Liver (tissue), 9 donors: ENCODE data around the gene PPME1. TPM values are rescaled to one million over a fixed set of nuclear protein-coding genes. Genes with fewer than 3 reads are reported as not detected.

Source experiments
- DNase-seq: peaks from one replicate; pipeline ENCODE4 v3.0.0-alpha.2; 2017; ENCODE audit warnings: low spot score
- H3K27ac ChIP-seq, 2 donors: one replicate each; pipeline ENCODE4 v1.7.0; 2013; ENCODE audit warnings: inconsistent platforms in 2 of 2, low read length in 2 of 2, control low read depth in 1 of 2, low read depth in 1 of 2, mild to moderate bottlenecking in 1 of 2
- H3K27me3 ChIP-seq, 4 donors: one replicate each; pipeline versions ENCODE4 v1.6.1 to v1.7.0; 2013; ENCODE audit warnings: low read length in 3 of 4, inconsistent platforms in 1 of 4, mild to moderate bottlenecking in 1 of 4, moderate library complexity in 1 of 4; ENCODE audit not compliant: control insufficient read depth in 4 of 4, insufficient read depth in 4 of 4
- H3K36me3 ChIP-seq, 4 donors: one replicate each; pipeline versions ENCODE4 v1.6.1 to v1.7.0; 2013; ENCODE audit warnings: low read length in 3 of 4, mild to moderate bottlenecking in 3 of 4, low read depth in 1 of 4, moderate library complexity in 1 of 4; ENCODE audit not compliant: control insufficient read depth in 4 of 4, insufficient read depth in 3 of 4
- H3K4me1 ChIP-seq, 4 donors: one replicate each; pipeline versions ENCODE4 v1.6.1 to v1.7.0; 2013; ENCODE audit warnings: low read length in 3 of 4, mild to moderate bottlenecking in 3 of 4, moderate library complexity in 1 of 4; ENCODE audit not compliant: control insufficient read depth in 4 of 4, insufficient read depth in 4 of 4
- H3K4me3 ChIP-seq, 3 donors: one replicate each; pipeline versions ENCODE4 v1.6.1 to v1.7.0; 2013; ENCODE audit warnings: low read length in 3 of 3, control low read depth in 1 of 3, low read depth in 1 of 3, mild to moderate bottlenecking in 1 of 3
- H3K9ac ChIP-seq, 2 donors: one replicate each; pipeline ENCODE4 v1.7.0; 2013; ENCODE audit warnings: low read length in 2 of 2, mild to moderate bottlenecking in 2 of 2, moderate library complexity in 2 of 2, control low read depth in 1 of 2, low read depth in 1 of 2
- H3K9me3 ChIP-seq, 4 donors: one replicate each; pipeline versions ENCODE4 v1.6.1 to v1.7.0; 2013; ENCODE audit warnings: low read length in 3 of 4; ENCODE audit not compliant: control insufficient read depth in 4 of 4
- EGR1 ChIP-seq, 2 donors: IDR thresholded peaks; 2 replicates each; pipeline ENCODE4 v1.6.1; 2016 to 2018; ENCODE audit warnings: antibody characterized with exemption in 2 of 2, low read depth in 2 of 2
- FOXA1 ChIP-seq: IDR thresholded peaks from 2 replicates; pipeline ENCODE4 v1.6.1; 2016; ENCODE audit warnings: antibody characterized with exemption
- FOXA2 ChIP-seq: IDR thresholded peaks from 2 replicates; pipeline ENCODE4 v1.6.1; 2016; ENCODE audit warnings: antibody characterized with exemption
- GABPA ChIP-seq, 2 donors: IDR thresholded peaks in 1 of 2; conservative IDR thresholded peaks in 1 of 2; 2 replicates each; pipeline ENCODE4 v1.6.1; 2016; ENCODE audit warnings: antibody characterized with exemption in 2 of 2, mild to moderate bottlenecking in 1 of 2, moderate library complexity in 1 of 2
- HNF4A ChIP-seq, 2 donors: conservative IDR thresholded peaks; 2 replicates each; pipeline ENCODE4 v1.6.1; 2016; ENCODE audit warnings: antibody characterized with exemption in 2 of 2, mild to moderate bottlenecking in 2 of 2
- HNF4G ChIP-seq: IDR thresholded peaks from 2 replicates; pipeline ENCODE4 v1.6.1; 2016; ENCODE audit warnings: antibody characterized with exemption
- JUND ChIP-seq, 2 donors: IDR thresholded peaks; 2 replicates each; pipeline ENCODE4 v1.6.1; 2016; ENCODE audit warnings: antibody characterized with exemption in 2 of 2
- NR2F2 ChIP-seq: IDR thresholded peaks from 2 replicates; pipeline ENCODE4 v1.6.1; 2016; ENCODE audit warnings: antibody characterized with exemption
- RAD21 ChIP-seq, 2 donors: IDR thresholded peaks; 2 replicates each; pipeline ENCODE4 v1.6.1; 2016; ENCODE audit warnings: antibody characterized with exemption in 2 of 2, mild to moderate bottlenecking in 2 of 2
- RXRA ChIP-seq, 2 donors: IDR thresholded peaks; 2 replicates each; pipeline ENCODE4 v1.6.1; 2017 to 2018; ENCODE audit warnings: antibody characterized with exemption in 2 of 2, mild to moderate bottlenecking in 1 of 2
- SP1 ChIP-seq: IDR thresholded peaks from 2 replicates; pipeline ENCODE4 v1.6.1; 2018; ENCODE audit warnings: antibody characterized with exemption, mild to moderate bottlenecking
- YY1 ChIP-seq: IDR thresholded peaks from 2 replicates; pipeline ENCODE4 v1.6.1; 2016; ENCODE audit warnings: antibody characterized with exemption, mild to moderate bottlenecking
- WGBS: extraction: QIAGEN DNeasy Blood & Tissue Kit; methylation state at CpG from one replicate; pipeline ENCODE4 v1.1.7; 2013; 5-methylcytosine and 5-hydroxymethylcytosine counted together
- polyA plus RNA-seq, 2 donors: library from polyadenylated mRNA; stranded (reverse) in 1 of 2; unstranded in 1 of 2; fragments of 200-250 nt in 1 of 2; fragments of >200 nt in 1 of 2; fragmentation: Nextera tagmentation in 1 of 2; extraction: Ambion mirVana in 1 of 2; gene quantifications; one replicate each; pipeline versions ENCODE4 v1.2.1 to v1.2.3, GENCODE V29; 2013 to 2015
- total RNA-seq, 2 donors: library from RNA; depleted of rRNA; stranded (reverse); fragments of >200 nt; gene quantifications; one replicate each; pipeline ENCODE4 v1.2.3, GENCODE V29; 2014
- TF ChIP-seq, protein P1 (sequence below): IDR thresholded peaks from 2 replicates; pipeline ENCODE4 v1.6.1; 2016; ENCODE audit warnings: antibody characterized with exemption, mild to moderate bottlenecking
- TF ChIP-seq, protein P2 (sequence below): fragments of 150-350 bp; IDR thresholded peaks from 2 replicates; pipeline ENCODE4 v1.5.1; 2017; ENCODE audit warnings: improper control_type of control experiment, low read depth, low read length; ENCODE audit not compliant: missing input control
- TF ChIP-seq, protein P3 (sequence below): IDR thresholded peaks from 2 replicates; pipeline ENCODE4 v1.6.1; 2016; ENCODE audit warnings: antibody characterized with exemption
- TF ChIP-seq, protein P4 (sequence below): IDR thresholded peaks from 2 replicates; pipeline ENCODE4 v1.6.1; 2016; ENCODE audit warnings: antibody characterized with exemption
- TF ChIP-seq, protein P5 (sequence below): IDR thresholded peaks from 2 replicates; pipeline ENCODE4 v1.6.1; 2016; ENCODE audit warnings: antibody characterized with exemption
- donor health status: healthy.
- donor health status: healthy.
- donor health status: healthy.
- donor health status: healthy.
- donor health status: healthy.

PPME1 gene
- total and polyA plus RNA-seq, 4 donors, result 9.1 to 47.4 (median 13.6) TPM

DNA sequence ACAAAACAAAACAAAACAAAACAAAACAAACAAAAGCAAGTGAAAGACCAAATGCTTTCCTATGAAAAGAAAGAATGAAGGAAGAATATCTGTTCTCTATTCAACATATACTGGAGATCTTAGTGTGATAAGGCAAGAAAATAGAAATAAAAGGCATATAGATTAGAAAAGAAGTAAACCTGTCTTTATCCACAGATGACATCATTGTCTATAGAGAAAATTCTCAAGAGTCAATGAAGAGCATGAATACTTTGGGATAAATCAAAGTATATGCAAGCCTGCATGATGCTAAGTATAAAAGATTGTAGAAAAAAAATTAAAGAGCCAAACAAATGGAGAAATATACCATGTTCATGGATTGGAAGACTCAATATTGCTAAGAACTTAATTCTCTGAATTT is 17.9 kb upstream of the PPME1 start (continued):
- TF ChIP-seq, protein P1, sequence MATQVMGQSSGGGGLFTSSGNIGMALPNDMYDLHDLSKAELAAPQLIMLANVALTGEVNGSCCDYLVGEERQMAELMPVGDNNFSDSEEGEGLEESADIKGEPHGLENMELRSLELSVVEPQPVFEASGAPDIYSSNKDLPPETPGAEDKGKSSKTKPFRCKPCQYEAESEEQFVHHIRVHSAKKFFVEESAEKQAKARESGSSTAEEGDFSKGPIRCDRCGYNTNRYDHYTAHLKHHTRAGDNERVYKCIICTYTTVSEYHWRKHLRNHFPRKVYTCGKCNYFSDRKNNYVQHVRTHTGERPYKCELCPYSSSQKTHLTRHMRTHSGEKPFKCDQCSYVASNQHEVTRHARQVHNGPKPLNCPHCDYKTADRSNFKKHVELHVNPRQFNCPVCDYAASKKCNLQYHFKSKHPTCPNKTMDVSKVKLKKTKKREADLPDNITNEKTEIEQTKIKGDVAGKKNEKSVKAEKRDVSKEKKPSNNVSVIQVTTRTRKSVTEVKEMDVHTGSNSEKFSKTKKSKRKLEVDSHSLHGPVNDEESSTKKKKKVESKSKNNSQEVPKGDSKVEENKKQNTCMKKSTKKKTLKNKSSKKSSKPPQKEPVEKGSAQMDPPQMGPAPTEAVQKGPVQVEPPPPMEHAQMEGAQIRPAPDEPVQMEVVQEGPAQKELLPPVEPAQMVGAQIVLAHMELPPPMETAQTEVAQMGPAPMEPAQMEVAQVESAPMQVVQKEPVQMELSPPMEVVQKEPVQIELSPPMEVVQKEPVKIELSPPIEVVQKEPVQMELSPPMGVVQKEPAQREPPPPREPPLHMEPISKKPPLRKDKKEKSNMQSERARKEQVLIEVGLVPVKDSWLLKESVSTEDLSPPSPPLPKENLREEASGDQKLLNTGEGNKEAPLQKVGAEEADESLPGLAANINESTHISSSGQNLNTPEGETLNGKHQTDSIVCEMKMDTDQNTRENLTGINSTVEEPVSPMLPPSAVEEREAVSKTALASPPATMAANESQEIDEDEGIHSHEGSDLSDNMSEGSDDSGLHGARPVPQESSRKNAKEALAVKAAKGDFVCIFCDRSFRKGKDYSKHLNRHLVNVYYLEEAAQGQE, result no peak
- TF ChIP-seq, protein P2, sequence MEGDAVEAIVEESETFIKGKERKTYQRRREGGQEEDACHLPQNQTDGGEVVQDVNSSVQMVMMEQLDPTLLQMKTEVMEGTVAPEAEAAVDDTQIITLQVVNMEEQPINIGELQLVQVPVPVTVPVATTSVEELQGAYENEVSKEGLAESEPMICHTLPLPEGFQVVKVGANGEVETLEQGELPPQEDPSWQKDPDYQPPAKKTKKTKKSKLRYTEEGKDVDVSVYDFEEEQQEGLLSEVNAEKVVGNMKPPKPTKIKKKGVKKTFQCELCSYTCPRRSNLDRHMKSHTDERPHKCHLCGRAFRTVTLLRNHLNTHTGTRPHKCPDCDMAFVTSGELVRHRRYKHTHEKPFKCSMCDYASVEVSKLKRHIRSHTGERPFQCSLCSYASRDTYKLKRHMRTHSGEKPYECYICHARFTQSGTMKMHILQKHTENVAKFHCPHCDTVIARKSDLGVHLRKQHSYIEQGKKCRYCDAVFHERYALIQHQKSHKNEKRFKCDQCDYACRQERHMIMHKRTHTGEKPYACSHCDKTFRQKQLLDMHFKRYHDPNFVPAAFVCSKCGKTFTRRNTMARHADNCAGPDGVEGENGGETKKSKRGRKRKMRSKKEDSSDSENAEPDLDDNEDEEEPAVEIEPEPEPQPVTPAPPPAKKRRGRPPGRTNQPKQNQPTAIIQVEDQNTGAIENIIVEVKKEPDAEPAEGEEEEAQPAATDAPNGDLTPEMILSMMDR, result no peak
- no peak for TF ChIP-seq GABPA (IDR thresholded peaks at IDR 0.05 in 1 of 2, conservative IDR thresholded peaks at IDR 0.05 in 1 of 2)
- TF ChIP-seq RXRA (IDR thresholded peaks at IDR 0.05), result no peak
- no peak for TF ChIP-seq EGR1 (IDR thresholded peaks at IDR 0.05; ENCODE audit: low read depth in 2 of 2)

DNA sequence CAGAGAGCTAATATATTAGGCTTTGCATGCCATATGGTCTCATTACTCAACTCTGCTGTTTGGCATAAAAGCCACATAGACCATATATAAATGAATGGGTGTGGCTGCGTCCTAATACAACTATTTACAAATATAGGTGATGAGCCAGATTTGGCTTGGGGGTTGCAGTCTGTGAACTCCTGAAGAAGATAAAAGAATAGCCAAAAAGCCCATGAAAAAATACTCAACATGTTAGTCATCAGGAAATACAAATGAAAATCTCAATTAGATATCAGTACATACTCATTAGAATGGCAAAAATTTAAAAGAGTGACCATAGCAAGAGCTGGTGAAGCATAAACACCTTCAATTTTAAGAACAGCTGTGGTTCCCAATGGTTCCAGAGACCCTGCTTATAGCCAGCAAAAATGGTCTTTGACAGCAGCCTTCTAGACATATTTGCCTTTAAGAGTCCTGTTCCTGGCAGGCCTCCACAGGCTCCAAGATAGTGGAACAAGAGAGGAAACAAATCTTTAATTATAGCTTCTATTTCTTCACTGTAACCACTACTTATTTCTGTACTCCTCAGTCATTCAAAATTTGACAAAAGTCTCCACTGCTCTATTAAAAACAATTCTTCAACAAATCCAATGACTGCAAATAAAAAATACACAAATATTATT is 16.3 kb upstream of the PPME1 start:
- H3K4me1 ChIP-seq, result no peaks in the 10 kb centered on the region
- no peaks in the 10 kb centered on the region for H3K36me3 ChIP-seq
- 95% methylated on average over 1 of the region's 1 CpG for WGBS
- H3K9me3 ChIP-seq, result no peaks in the 10 kb centered on the region
- H3K4me3 ChIP-seq, result no peak overlapping the region
- H3K9ac ChIP-seq, result no peak overlapping the region
- no peak for DNase-seq
- no peak overlapping the region for H3K27ac ChIP-seq
- H3K27me3 ChIP-seq, result no peaks in the 10 kb centered on the region
- TF ChIP-seq NR2F2, result no peak
- no peak for TF ChIP-seq EGR1 (IDR thresholded peaks at IDR 0.05; ENCODE audit: low read depth in 2 of 2)
- TF ChIP-seq, protein P3, sequence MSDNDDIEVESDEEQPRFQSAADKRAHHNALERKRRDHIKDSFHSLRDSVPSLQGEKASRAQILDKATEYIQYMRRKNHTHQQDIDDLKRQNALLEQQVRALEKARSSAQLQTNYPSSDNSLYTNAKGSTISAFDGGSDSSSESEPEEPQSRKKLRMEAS, result no peak
- TF ChIP-seq, protein P1, result no peak
- no peak for TF ChIP-seq FOXA1
- no peak for TF ChIP-seq JUND (IDR thresholded peaks at IDR 0.05)
- no peak for TF ChIP-seq FOXA2
- TF ChIP-seq, protein P4, sequence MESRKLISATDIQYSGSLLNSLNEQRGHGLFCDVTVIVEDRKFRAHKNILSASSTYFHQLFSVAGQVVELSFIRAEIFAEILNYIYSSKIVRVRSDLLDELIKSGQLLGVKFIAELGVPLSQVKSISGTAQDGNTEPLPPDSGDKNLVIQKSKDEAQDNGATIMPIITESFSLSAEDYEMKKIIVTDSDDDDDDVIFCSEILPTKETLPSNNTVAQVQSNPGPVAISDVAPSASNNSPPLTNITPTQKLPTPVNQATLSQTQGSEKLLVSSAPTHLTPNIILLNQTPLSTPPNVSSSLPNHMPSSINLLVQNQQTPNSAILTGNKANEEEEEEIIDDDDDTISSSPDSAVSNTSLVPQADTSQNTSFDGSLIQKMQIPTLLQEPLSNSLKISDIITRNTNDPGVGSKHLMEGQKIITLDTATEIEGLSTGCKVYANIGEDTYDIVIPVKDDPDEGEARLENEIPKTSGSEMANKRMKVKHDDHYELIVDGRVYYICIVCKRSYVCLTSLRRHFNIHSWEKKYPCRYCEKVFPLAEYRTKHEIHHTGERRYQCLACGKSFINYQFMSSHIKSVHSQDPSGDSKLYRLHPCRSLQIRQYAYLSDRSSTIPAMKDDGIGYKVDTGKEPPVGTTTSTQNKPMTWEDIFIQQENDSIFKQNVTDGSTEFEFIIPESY, result no peak
- TF ChIP-seq, protein P2, result no peak
- no peak for TF ChIP-seq GABPA (IDR thresholded peaks at IDR 0.05 in 1 of 2, conservative IDR thresholded peaks at IDR 0.05 in 1 of 2)
- TF ChIP-seq SP1, result no peak
- no peak for TF ChIP-seq YY1
- no peak for TF ChIP-seq RXRA (IDR thresholded peaks at IDR 0.05)
- TF ChIP-seq HNF4A (conservative IDR thresholded peaks at IDR 0.05), result no peak
- TF ChIP-seq, protein P5, sequence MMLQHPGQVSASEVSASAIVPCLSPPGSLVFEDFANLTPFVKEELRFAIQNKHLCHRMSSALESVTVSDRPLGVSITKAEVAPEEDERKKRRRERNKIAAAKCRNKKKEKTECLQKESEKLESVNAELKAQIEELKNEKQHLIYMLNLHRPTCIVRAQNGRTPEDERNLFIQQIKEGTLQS, result no peak
- no peak for TF ChIP-seq RAD21 (IDR thresholded peaks at IDR 0.05)
- no peak for TF ChIP-seq HNF4G
